Epidermal melanocyte (primary cell): ENCODE results near the gene LBHD1.
A peak's percentile ranks its signal among the peaks of the same experiment; 100 is the strongest.
"Not testable (repeated sequence)": the region's sequence is repeated elsewhere in the genome, so short reads cannot be mapped to it uniquely, and the experiment has no call there.

Experiments
- DNase-seq: peaks from one replicate; pipeline ENCODE4 v3.0.0; 2011; ENCODE audit warnings: low spot score; ENCODE audit not compliant: insufficient read length

Gene LBHD1

GRCh38 chr11:62694455-62695167 lies 22.5 kb upstream of the LBHD1 start:
- DNase-seq, result peak; percentile 69

- not testable (repeated sequence) for DNase-seq
These were observed 21.6 kb upstream of the LBHD1 start for GRCh38 chr11:62693624-62694023.

- DNase-seq, result peak; percentile 97
These were observed 17.5 kb upstream of the LBHD1 start, which contains the start of gene LRRN4CL for GRCh38 chr11:62689421-62690183. TSS of gene LRRN4CL (minus strand) at chr11:62689530. CDS start at chr11:62688508, 1,022 bp downstream.

- DNase-seq, result no peak
These were observed 16.4 kb upstream of the LBHD1 start for GRCh38 chr11:62688491-62688890.

- no peak for DNase-seq
These were observed 15.7 kb upstream of the LBHD1 start for GRCh38 chr11:62687508-62688396.

GRCh38 chr11:62682518-62682917 lies 10.5 kb upstream of the LBHD1 start:
- DNase-seq, result no peak

- DNase-seq, result peak; percentile 82
These were observed 8.8 kb upstream of the LBHD1 start for GRCh38 chr11:62680825-62681240.

- DNase-seq, result peak; percentile 94
These were observed 7.0 kb upstream of the LBHD1 start, which contains the start of gene UBXN1 for GRCh38 chr11:62678770-62679696. TSS of gene UBXN1 (minus strand) at chr11:62679073. CDS start at chr11:62678923, 150 bp downstream.

- no peak for DNase-seq
These were observed 6.3 kb upstream of the LBHD1 start for GRCh38 chr11:62678433-62678769.

- DNase-seq, result no peak
These were observed 5.6 kb upstream of the LBHD1 start for GRCh38 chr11:62677714-62678113.

GRCh38 chr11:62677156-62677555 lies 5.1 kb upstream of the LBHD1 start:
- no peak for DNase-seq

- DNase-seq, result no peak
These were observed 4.6 kb upstream of the LBHD1 start for GRCh38 chr11:62676698-62677097.

- DNase-seq, result not testable (repeated sequence)
These were observed 3.3 kb upstream of the LBHD1 start for GRCh38 chr11:62675415-62675814.

GRCh38 chr11:62673196-62673525 lies 1.1 kb upstream of the LBHD1 start:
- DNase-seq, result no peak

GRCh38 chr11:62671236-62671607 lies 845 bp downstream of the LBHD1 start:
- no peak for DNase-seq

GRCh38 chr11:62669420-62670161 lies 2.5 kb downstream of the LBHD1 start:
- no peak for DNase-seq

- DNase-seq, result no peak
These were observed 4.6 kb downstream of the LBHD1 start for GRCh38 chr11:62667460-62667859.

GRCh38 chr11:62666259-62666926 lies 5.7 kb downstream of the LBHD1 start:
- no peak for DNase-seq

- no peak for DNase-seq
These were observed 6.3 kb downstream of the LBHD1 start for GRCh38 chr11:62665599-62666258.
